Body of pancreas (tissue), 4 donors: Measurements from ENCODE around the gene MBIP.

Experiments
- POLR2A ChIP-seq, 3 donors: fragments of 450-650 bp; IDR thresholded peaks; one replicate each; pipeline ENCODE4 v1.6.1; 2016; ENCODE audit warnings: antibody characterized with exemption in 3 of 3, mild to moderate bottlenecking in 2 of 3
- TF ChIP-seq, protein P1 (sequence below), 7 experiments: fragments of 450-650 bp in 4 of 7; fragments of 200-600 bp in 3 of 7; sonication (generic) in 3 of 7; IDR thresholded peaks; one replicate each; pipeline ENCODE4 v1.5.1; 2016 to 2019; ENCODE audit warnings: antibody characterized with exemption in 7 of 7

DNA sequence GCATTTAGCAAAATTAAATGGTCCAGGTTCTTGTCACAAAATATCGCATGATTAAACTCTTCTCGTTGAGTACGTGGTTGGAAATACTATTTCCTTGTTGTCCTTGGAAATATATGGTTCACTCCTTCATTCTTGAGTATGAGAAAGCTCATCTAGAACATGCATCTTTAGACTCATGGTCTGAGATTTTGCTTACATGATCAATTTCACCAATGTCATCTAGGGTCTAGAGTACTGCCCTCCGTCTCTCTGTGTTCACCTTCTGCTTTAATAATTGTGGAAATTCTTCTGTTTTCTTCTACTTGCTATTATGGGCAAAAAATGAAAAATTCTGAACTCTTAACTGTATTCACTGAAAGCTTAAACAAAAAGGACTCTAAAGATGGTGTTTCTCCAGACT, 25.9 kb downstream of the MBIP start:
- TF ChIP-seq, protein P1, sequence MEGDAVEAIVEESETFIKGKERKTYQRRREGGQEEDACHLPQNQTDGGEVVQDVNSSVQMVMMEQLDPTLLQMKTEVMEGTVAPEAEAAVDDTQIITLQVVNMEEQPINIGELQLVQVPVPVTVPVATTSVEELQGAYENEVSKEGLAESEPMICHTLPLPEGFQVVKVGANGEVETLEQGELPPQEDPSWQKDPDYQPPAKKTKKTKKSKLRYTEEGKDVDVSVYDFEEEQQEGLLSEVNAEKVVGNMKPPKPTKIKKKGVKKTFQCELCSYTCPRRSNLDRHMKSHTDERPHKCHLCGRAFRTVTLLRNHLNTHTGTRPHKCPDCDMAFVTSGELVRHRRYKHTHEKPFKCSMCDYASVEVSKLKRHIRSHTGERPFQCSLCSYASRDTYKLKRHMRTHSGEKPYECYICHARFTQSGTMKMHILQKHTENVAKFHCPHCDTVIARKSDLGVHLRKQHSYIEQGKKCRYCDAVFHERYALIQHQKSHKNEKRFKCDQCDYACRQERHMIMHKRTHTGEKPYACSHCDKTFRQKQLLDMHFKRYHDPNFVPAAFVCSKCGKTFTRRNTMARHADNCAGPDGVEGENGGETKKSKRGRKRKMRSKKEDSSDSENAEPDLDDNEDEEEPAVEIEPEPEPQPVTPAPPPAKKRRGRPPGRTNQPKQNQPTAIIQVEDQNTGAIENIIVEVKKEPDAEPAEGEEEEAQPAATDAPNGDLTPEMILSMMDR (IDR thresholded peaks at IDR 0.05) = no peak
- TF ChIP-seq POLR2A (IDR thresholded peaks at IDR 0.05) = no peak
